DMS53 treated with DMSO at 0.1 percent for 48 hours (cell line): Measurements from ENCODE around the gene CNKSR2.

Experiments
- DNase-seq: peaks from one replicate; lab custom pipeline; 2025; ENCODE audit not compliant: unreplicated experiment; lab: John Stamatoyannopoulos, UW

CNKSR2 gene

GRCh38 chrX:21590012-21590776, 216.0 kb downstream of the CNKSR2 start:
- DNase-seq, result no peak

GRCh38 chrX:21606002-21606401, 231.8 kb downstream of the CNKSR2 start:
- DNase-seq, result no peak

DNA sequence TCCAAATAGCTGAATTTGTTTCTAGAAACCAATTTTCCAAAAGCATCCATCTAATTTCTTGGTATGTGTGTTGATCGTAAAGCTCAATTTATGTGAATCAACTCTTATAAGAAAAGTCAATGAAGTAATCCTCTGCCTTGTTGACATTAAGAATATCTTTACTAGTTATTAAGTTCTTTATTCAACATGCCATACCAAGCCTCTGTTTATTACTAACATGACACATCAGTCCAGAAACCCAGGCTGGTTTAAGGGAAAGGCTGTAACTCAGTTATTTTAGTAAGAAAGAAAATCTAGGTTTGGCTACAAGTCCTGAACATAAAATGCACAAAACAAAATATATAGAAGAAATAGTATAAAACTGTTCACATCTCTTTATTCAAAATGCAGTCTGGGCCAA, 235.9 kb downstream of the CNKSR2 start:
- no peak for DNase-seq

GRCh38 chrX:21612154-21612553, 237.9 kb downstream of the CNKSR2 start:
- DNase-seq, result no peak

DNA sequence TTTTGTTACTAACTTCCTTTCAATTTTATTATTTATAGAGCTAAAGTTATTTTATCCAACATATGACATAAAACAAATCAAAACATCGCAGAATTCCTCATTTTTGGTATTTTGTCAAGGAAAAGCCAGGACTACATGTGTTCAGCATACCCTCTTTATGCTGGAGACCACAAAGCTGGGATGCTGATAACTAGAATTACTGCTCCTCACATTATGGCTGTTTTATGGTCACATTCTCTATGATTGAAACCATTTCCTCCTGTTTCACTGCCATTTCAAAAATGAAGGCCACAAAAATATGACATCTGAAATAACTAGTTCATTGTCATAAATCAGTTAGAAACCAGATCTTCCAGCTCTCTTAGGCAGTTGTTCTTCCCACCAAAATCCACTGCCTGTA, 242.2 kb downstream of the CNKSR2 start:
- no peak for DNase-seq

DNA sequence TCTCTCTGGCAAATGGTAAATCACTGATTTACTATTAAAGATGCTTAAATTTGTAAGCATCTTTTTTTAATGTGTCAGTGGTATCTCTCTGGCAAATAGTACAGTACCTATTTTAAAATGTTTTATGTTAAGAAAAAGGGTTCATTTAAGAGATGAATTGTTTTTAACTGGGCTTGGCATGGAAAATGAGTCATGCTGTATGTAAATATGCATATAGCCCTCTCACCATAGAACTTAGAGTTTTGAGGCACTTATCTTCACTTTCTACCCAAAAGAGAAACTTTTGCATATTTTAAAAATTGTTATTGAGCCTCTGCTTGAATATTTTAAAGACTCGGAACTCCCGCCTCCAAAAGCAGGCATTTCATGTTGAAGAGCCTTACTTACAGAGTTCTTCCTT, 246.0 kb downstream of the CNKSR2 start:
- no peak for DNase-seq

GRCh38 chrX:21623778-21624501, 249.7 kb downstream of the CNKSR2 start:
- DNase-seq, result no peak

- no peak for DNase-seq
Measured at GRCh38 chrX:21632027-21632426, 257.8 kb downstream of the CNKSR2 start.

DNA sequence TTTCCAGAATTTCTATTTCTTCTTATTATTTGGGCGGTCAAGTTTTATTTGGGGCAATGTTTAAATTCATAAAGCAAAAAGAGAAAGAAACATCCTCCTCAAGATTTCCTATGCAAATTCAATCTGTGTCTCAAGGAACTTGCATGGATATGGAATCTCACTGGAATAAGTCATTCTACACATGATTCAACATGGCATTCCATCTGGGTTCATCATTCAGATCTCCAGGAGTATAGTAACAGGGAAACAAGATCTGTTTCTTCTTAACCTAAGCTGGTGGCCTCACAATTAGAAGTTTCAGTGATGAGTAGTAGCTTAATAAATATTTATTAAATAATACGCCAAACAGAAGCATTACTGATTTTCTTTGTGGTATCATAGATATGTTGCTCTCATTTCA, 264.1 kb downstream of the CNKSR2 start:
- DNase-seq, result no peak

- DNase-seq, result no peak
Measured at GRCh38 chrX:21639775-21640174, 265.6 kb downstream of the CNKSR2 start.

DNA sequence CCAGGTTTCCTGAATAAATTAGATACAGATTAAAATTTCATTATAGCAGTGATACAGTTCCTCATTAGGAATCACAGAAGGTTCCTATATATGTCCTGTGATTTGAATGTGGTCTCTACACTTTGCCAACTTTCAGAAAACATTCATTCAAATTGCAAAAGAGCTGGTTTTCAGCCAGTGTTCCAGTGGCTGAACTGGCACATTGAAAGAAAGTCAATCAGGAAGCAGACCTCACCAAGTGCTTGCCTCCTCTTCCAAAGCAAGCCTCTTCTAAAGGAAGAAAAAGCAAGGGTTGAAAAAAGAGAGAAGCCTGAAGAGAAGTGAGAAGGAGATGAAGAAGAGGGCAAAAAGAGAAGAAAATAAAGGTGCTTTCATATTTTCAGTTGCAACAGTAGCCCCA, 271.2 kb downstream of the CNKSR2 start:
- DNase-seq, result no peak

GRCh38 chrX:21645886-21646285, 271.7 kb downstream of the CNKSR2 start:
- no peak for DNase-seq

- no peak for DNase-seq
Measured at GRCh38 chrX:21655901-21656586, 281.8 kb downstream of the CNKSR2 start.

GRCh38 chrX:21656587-21657317, 282.5 kb downstream of the CNKSR2 start:
- DNase-seq, result no peak

GRCh38 chrX:21657318-21658151, 283.3 kb downstream of the CNKSR2 start:
- DNase-seq, result no peak

GRCh38 chrX:21658152-21658737, 284.0 kb downstream of the CNKSR2 start, which contains the start of gene KLHL34:
Gene KLHL34 (minus strand): TSS chrX:21658330. CDS start chrX:21657788, 542 bp downstream.
- DNase-seq, result no peak

GRCh38 chrX:21658746-21659145, 284.5 kb downstream of the CNKSR2 start:
- no peak for DNase-seq

DNA sequence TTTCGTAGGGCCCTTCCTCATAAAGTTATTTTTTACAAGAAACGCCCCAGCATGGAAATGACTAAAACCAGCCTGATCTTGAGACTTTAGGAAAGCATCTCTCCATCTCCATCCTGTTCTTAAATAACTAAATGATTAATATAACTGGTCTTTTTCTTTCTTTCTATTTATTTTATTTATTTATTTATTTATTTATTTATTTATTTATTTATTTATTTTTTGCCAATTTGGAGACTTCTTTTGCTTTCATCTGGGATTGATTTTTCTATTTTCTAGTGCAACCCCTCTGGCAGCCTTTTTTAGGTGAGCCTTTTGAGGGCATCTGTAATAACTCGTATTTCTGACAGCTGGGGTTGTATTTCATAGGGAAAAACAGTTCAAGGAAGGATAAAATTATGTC, 285.1 kb downstream of the CNKSR2 start:
- no peak for DNase-seq

DNA sequence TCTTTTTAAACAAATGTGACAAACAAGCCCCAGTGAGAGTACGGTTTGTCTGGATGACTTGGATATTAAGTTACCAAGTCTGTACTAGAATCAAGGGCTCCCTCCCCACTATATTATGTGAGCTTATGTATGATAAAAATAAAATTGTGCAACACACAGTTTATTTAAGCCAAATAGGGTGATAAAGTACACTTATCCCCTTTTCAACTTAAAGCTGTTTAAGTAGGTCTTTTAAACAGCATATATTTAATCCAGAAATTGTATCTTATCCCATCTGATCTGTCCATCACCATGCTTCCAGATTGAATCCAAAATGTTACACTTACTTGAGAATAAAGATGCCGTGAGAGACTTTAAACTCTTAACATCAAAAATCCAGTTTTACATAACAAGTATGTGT, 285.9 kb downstream of the CNKSR2 start:
- DNase-seq, result no peak

- no peak for DNase-seq
Measured at GRCh38 chrX:21661316-21661715, 287.1 kb downstream of the CNKSR2 start.
